Stimulated activated CD8-positive, alpha-beta memory T cell treated with anti-CD3 and anti-CD28 coated beads, Interleukin-2, amount 100 ng/mL, for 48 hours (primary cell): ENCODE measurements around the gene STAG2.
"Not testable (repeated sequence)": the region's sequence is repeated elsewhere in the genome, so short reads cannot be mapped to it uniquely, and the experiment has no call there.

Experiments used
- DNase-seq, 2 donors: peaks; one replicate each; pipeline ENCODE4 v3.0.0-alpha.2; 2020; ENCODE audit warnings: low read depth in 2 of 2

Gene STAG2

GRCh38 chrX:124035657-124036056 is 74.2 kb downstream of the STAG2 start:
- no peak for DNase-seq

GRCh38 chrX:124042042-124042441 is 80.5 kb downstream of the STAG2 start:
- no peak for DNase-seq

GRCh38 chrX:124045109-124045508 is 83.6 kb downstream of the STAG2 start:
- DNase-seq, result no peak

GRCh38 chrX:124084417-124084816 is 122.9 kb downstream of the STAG2 start:
- DNase-seq, result not testable (repeated sequence)

- DNase-seq, result no peak
Observed at GRCh38 chrX:124085063-124085462, 123.6 kb downstream of the STAG2 start.

- DNase-seq, result no peak
Observed at GRCh38 chrX:124086411-124086810, 124.9 kb downstream of the STAG2 start.

- DNase-seq, result no peak
Observed at GRCh38 chrX:124087000-124087746, 125.7 kb downstream of the STAG2 start.

- no peak for DNase-seq
Observed at GRCh38 chrX:124093222-124093621, 131.7 kb downstream of the STAG2 start.

GRCh38 chrX:124097116-124097515 is 135.6 kb downstream of the STAG2 start:
- no peak for DNase-seq

GRCh38 chrX:124098089-124098488 is 136.6 kb downstream of the STAG2 start:
- no peak for DNase-seq

GRCh38 chrX:124103966-124104365 is 142.5 kb downstream of the STAG2 start:
- no peak for DNase-seq

- not testable (repeated sequence) for DNase-seq
Observed at GRCh38 chrX:124104512-124104911, 143.0 kb downstream of the STAG2 start.

- no peak for DNase-seq
Observed at GRCh38 chrX:124113621-124114600, 152.4 kb downstream of the STAG2 start.

- DNase-seq, result no peak
Observed at GRCh38 chrX:124117325-124117724, 155.8 kb downstream of the STAG2 start.

GRCh38 chrX:124125471-124125870 is 164.0 kb downstream of the STAG2 start:
- no peak for DNase-seq

- no peak for DNase-seq
Observed at GRCh38 chrX:124127496-124127895, 166.0 kb downstream of the STAG2 start.

GRCh38 chrX:124132437-124132836 is 170.9 kb downstream of the STAG2 start:
- not testable (repeated sequence) for DNase-seq

- DNase-seq, result no peak
Observed at GRCh38 chrX:124145749-124146148, 184.2 kb downstream of the STAG2 start.

GRCh38 chrX:124151195-124151594 is 189.7 kb downstream of the STAG2 start:
- DNase-seq, result no peak
